Activated gamma-delta T cell treated with Interleukin-2 at 50 U/mL for 16 hours (primary cell): ENCODE data around the gene JMJD6.

Experiments used
- DNase-seq: peaks from one replicate; pipeline ENCODE4 v3.0.0-alpha.2; 2020

JMJD6 gene

DNA sequence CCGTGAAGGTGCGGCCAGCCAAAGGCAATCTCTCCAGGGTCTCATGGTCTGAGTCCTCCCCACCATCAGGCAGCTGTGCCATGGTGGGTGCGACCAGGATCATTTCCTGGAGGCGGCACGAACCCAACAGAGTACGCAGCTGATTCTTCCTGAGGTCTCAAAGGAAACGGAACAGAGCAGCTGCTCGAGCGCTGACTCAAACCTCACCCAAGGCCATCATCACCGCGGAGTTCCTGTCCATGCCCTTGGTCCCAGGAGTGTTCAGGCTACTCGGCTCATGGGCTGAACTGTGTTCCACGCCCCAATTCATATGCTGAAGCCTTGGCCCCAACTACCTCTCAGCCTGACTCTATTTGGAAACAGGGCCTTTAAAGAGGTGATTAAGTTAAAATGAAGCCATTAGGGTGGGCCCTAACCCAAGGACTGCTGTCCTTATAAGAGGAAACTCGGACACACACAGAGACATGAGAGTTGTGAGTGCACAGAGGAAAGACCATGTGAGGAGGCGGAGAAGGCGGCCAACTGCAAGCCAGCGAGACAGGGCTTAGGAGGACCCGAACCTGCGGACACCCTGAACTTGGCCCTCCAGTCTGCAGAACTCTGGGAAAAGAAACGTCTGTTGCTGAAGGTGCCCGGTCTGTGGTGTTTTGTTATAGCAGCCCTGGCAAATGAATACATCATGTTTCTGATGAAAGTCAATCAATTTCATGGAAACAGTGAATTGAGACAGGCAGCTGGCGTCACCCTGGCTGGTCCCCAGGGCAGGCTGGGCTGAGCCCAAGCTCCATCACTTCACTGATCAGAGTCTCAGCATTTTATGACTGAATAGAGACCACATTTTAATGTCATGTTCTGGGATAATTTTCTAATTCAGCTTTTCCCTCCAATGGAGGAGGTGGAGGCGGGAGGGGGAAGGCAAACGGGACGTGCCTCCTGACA is 29.4 kb downstream of the JMJD6 start:
- DNase-seq: no peak

DNA sequence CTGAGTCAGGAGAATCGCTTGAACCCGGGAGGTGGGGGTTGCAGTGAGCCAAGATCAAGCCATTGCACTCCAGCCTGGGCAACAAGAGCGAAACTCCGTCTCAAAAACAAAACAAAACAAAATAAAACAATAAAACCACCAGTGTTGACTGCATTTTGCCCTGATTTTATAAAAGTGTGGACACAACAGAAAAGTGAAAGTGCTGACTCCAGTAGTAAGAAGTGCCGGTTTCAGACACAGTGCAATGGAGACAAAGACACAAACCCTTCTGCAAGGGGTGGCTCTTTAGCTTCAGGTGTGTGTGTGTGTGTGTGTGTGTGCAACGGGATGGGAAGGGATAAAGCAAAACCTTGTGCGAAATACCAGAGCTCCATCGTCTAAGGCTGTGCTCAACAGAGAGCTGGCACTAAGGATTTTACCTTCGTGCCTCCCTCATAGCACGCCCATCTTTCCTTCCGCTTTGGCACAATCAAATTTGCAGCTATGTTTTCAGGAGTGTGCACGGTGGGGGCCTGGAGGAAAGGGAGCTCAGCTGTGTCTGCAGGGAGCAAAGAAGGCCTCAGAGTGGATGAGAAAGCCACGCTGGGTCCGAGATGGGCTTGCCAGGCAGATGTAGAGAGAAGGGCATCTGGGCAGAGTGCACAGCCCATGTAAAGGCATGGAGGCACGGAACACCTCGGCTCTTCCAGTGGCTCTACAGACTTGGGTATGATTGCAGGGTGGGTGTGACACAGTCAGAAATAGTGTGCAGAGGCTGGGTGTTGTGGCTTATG is 31.2 kb downstream of the JMJD6 start:
- DNase-seq: no peak

DNA sequence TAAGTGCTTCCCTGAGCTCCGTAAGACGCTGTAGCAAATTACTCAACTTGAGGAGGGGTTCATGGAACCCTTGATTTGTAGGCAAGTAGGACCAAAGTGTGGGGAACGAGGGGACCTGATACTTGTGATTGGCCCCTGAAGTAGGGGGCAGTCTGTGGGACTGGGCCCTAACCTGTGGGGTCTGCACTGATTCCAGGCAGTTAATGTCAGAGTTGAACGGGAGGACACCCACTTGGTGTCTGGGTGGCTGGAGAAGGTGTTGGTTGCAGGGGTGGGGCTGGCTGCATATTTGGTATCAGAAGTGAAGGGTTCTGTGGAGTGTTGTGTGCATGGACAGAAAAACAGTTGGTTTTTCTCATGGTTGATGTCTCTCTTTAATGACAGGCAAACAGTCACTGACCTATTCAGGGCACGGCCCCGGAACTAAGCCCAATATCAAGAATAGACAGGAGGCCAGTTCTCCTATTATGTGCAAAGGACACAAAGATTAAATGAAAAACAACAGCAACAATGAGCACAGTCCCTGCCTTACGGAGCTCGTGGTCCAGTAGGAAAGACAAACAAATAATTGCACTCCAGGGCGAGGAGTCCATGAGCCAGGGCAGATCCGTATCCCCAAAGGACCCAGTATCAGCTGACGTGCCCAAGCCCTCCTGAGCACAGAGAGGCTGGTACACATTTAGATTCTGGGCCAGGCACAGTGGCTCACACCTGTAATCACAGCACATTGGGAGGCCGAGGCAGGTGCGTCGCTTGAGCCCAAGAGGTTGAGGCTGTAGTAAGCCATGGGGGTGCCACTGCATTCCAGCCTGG is 34.8 kb downstream of the JMJD6 start:
- no peak for DNase-seq

DNA sequence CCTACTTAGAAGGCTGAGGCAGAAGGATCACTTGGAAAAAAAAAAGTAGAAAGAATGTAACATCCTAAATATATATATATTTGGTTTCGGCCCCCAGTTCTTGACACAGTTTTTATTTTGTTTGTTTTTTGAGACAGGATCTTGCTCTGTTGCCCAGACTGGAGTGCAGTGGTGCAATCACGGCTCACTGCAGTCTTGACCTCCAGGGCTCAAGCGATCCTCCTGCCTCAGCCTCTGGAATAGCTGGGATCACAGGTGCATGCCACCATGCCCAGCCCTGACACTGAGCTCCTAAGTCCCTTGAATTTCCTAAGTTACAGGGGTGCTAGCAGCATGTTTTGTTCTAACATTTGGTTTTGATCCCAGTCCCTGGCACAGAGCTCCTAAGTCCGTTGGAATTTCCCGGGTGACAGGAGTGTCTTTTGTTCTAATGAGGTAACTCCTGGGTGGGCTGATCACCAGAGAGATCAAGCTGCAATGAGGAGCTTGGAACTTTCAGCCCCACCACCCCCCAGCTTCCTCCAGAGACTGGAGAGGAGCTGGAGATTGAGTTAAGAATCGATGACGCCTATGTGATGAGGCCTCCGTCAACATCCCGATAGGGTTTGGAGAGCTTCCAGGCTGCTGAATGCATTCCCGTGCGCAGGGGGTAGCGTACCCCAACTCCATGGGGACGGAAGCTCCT is 35.7 kb downstream of the JMJD6 start:
- DNase-seq: no peak

DNA sequence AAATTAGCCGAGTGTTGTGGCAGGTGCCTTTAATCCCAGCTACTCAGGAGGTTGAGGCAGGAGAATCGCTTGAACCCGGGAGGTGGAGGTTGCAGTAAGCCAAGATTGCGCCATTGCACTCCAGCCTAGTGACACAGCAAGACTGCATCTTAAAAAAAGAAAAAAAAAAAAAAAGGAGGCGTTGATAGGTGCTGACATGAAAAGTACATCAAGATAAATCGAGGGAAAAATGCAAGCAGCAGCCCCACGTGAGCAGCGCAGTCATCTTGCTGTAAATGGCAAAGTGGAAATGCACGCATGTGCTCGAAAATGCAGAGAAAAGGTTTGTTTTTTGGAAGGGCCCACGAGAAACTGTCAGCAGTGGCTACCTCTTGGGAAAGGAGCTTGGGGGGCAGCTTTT is 36.5 kb downstream of the JMJD6 start:
- no peak for DNase-seq

DNA sequence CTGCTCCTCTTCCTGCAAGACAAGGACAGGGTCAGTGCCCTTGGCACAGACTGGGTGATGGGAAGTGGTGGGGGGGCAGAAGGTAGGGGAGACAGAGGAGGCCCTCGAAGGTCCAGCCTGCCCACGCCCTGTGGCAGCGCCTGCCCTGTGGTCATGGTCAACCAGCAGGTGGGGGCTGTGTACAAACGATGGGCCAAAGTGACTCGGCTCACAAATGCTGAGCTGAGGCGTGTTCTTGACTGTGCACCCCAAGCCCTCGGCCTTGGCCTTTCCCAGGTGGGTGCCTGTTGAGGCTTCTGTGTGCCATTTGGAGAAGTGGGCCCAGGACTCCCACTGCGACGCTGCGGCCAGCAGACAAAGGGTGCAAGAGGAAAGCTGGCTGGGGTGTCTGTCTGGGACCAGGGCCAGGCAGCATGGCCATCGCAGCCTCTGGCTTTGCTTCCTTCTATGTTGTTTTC is 38.2 kb downstream of the JMJD6 start:
- no peak for DNase-seq

DNA sequence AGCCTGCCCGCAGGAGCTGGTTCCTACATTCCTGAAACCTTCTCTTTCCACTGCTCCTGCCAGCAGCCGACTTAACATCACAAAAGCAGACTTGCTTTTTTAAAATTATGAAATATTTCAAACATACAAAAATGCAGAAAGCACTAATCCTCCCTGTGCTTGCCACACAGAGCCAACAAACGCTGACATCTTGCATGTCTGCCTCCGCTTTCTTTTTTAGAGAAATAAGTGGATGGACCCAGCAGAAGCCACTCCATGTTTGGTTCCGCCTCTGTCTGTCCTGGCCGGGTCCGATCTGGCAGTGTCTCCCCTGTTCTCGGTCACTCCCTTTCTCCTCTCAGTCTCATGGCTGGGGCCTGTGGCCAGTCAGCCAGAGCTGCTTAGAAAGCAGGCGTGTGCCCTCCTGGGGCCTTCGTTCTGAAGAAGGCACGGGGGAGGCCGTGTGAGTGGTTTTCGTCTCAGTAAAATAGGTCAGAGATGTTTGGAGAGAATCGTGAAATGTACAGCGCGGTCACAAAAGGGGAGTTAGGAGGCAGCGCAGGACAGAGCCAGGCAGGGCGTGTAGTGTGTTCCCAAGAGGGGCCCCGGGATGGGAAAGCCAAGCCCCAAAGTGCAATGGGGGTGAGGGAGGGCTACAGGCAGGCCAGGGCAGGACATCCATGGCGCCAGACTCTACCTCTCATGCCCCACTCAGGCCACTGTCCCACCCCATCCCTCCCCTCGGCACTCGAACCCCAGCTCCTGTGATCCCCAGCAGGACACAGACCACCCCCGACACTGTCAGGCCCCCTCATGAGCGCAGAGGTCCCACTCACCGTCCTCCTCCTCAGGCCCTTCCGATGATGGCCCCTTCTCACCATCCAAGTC is 38.9 kb downstream of the JMJD6 start:
- DNase-seq: no peak

DNA sequence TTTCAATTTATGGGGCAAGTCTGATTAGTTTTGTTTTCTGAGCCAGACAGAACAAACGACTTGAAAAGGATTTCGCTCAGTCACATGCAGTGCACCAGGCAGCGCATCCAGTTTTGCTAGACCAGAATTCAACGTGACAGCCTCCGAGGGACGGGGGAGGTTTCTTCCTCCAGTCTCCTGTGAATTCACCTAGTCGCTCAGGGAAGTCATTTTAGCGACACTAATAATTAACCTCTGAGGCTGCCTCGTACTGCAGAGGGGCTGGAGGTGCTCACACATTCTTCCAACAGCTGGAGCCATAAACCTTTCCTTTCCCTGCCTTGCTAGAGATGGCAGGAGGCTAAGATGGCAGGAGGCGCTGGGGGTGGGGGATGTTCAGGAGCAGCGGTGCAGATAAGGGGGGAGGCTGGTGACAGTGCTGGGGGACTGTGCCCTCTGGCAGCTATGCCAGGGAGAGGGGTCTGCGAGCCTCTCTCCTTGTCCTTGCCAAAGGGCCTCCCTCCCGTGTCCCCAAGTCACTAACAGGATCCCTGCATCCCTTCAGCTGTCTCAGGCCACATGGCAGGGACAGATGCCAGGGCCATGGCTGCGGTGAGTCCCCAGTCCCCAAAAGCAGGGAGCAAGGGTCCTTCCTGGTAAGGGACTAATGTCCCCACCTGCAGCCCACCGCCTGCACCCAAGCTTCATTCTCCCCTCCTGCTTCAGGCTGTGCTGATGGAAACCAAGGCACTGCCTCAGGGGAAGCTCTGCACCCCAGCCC is 39.7 kb downstream of the JMJD6 start:
- DNase-seq: no peak

DNA sequence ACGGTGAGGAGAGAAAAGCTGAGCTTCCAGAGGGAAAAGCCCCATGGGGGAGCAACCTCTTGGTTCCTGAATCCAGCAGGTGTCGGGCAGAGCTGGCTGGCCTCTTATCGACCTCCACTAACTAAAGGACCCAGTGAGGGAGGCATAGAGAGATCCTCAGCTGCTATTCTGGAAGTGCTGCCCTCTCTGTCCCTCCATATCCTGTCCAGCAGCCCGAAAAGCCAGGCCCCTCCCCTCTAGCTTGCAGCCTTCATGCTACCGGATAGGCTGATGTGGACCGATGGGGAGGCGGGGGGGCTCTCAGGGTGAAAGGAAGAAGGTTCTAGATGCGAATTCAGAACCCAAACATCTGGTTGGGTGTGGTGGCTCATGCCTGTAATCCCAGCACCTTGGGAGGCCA is 40.6 kb downstream of the JMJD6 start:
- no peak for DNase-seq

DNA sequence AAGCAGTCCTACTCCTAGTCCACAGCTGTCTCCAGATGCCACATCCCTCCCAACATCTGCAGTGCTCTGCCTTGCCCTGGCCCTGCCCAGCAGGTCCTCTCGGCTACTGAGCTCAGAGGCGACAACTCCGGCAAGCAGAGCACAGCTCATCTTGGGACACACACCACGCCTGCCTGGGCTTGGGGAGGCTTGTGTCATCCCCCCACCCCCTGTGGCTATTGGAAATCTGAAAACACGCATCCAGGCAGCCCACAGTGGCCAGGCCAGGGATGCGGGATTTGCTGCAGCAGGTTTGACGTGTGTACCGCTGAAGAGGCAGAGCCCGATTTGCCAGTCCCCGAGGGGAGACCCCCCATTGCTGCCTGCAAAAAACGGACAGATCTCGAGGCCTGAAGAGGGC is 41.0 kb downstream of the JMJD6 start:
- DNase-seq: no peak

DNA sequence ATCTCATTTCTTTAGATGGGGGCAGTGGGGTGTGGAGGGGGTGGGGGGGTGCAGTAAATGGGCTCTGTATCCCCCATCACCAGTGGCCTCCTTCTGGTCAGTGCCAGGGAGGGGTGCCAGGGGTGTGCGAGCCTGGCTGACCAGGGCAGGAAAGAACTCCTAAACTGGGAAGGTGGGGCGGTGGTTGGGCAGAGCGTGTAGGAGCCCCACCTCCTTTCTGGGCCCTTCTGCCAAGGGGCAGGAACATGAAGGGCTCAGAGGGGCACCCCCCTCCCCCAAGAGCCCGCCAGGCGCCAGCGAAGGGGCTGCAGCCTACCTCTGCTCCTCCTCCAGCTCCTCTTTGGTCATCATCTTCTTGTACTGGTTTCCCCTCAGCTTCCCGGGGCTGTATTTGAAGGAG is 41.6 kb downstream of the JMJD6 start:
- no peak for DNase-seq

DNA sequence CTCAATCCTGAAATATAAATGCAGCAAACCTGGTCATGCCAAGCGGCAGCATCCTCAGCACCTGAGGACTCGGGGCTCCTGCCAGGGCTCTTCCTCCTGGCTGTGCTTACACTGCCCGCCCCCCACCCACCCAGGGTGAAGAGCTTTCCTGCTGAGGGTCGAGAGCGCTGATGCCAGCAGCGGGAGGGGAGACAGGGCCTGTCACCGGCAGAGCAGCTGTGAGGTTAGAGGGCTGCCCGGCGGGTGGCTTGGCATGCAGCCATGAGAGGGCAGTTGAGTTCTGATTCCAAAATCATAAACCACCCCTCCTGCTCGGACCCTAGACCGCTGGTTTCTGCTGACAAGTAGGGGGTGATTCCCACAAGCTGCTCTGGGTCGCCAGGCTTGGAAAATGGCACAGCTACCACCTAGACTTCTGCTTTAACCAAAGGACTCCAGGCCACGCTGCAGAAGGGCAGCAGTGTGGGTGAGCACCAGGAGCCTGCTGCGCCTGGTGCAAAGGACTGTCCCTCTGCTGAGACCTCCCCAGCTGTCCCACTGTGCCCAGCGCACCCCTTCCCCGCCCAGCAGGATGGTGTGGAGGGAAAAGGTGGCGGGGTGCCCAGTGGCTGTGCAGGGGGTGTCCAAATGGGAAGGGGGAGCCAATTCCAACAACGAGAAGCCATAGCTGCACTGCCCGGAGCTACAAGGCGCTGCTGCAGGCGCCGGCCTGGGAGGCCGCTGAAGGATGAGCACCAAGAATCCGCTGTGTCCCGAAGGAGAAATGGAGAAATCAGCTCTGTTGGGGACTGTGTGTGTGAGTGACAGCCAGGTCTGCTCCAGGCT is 42.3 kb downstream of the JMJD6 start:
- DNase-seq: no peak

DNA sequence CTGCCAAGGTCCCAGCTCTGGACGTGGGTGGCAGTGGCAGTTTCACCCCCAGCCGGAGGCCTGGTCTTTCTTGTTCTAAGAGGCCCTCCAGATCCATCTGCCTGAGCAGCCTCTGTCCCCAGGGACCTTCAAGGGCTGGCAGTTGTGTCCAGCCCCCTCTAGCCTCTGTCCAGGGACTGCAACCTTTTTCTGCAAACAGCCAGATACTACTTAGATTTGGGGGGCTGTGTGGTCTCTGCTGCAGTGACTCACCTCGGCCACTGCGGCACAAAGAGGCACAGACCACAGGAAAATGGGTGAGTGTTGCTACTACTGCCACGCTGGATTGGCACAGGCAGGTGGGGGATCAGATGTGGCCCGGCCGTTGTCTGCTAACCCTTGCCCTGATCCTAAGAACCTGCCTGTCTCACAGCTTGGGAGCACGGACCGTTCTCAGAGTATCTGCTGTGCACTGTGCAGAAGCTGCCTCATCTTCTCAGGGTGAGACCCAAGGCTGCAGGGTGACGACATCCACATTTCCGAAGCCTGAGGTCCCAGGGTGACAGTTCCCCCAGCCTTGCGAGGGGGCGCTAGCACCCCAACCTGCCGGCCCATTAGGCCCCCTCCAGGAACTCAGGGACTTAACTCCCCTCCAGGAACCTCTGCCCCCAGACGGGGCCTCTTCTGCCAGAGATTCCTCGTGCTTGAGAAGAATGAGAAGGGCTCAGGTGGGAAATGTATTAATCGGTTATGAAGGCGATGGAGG is 43.2 kb downstream of the JMJD6 start:
- DNase-seq: no peak

DNA sequence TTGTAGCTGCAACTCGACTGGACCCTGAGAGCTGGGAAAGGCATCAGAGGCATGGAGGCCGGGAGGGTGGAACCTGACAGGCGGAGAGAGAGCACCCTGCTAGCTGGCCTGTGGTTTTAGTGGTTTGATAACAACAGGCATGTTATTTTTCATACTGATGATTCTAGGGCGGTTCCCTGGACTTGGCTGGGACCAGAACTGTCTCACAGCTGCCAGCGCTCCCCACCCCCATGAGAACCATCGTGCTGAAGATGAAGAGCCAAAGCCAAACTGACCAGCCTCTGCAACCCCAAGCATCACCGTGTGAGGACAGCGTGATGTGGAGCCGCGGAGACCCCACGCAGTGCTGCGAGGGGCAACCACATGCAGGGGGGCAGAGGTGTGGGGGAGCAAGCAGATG is 44.1 kb downstream of the JMJD6 start:
- DNase-seq: no peak

DNA sequence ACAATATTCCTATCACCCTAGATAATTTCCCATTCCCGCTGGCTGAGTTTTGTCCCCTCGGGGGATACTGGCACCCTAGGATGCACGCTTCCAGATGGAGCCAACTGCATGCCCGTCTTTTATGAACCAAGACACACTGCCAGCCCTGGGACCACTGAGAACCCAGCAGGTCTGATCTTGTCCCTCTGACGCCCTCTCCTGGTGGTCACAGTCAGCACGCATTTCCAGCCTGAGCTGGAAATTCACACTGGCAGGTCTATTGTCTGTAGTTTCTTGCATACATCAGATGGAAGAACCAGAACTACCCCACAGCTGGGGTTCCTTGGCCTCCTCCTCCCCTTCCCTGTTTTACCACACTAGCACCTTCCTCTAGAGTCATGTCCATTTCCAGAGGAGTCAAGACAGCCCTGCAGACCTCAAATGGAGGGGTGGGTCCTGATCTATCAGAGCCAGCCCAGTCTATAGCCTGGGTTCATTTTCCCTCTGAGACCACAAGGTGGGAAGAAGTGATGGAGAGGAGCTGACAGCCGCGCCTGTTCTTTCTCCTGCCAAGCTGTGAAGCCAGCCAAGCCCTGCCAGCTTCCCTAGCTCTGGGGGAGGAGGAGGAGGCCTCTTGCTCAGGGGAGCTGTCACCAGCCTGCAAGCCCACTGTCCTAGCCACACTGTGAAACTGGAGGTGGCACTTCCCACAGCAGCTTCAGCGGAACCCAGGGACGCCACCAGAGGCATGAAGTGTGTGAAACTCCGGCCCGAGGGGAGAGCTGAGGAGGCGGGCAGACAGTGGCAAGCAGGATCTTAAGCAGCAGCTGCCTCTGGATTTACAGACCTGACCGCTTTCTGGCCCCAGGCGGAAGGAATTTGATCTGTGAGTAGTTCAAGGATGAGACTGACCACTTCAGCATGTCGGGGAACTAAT is 44.9 kb downstream of the JMJD6 start:
- peak; percentile 75 for DNase-seq

DNA sequence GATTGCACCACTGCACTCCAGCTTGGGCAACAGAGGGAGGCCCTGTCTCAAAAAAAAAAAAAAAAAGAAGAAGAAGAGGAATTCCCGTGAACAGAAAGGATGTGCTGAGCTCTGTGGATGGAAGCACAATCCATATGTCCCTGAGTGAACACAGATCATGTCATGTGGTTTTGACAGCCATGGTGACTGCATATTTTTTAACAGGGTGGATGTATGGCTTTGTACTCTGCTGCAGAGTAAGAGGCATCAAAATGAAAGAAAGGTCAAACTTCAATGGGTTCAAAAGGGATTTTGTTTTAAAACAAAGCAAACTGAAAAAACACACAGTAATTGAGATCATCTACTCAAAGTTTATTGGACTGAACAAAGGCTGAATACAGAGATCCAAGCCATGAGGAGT is 47.2 kb downstream of the JMJD6 start:
- no peak for DNase-seq

DNA sequence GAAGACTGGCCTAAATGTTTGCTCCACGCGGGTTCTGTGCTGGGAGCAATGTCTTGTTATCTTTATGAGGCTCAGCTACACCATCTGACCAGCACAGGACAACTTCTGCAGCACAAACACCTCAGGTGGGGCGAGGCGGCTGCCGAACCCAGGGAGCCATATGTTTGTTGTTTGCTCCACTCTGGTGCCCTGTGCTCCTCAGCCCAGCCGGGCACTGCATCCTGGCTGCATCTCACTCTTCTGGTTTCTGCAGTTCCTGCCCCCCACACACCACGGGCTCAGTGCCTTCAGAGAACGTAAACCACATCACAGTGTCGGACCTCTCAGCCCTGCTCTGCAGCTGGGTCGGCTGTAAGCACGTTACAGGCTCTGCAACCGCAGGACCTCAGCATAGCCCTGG is 48.1 kb downstream of the JMJD6 start:
- peak; percentile 68 for DNase-seq

DNA sequence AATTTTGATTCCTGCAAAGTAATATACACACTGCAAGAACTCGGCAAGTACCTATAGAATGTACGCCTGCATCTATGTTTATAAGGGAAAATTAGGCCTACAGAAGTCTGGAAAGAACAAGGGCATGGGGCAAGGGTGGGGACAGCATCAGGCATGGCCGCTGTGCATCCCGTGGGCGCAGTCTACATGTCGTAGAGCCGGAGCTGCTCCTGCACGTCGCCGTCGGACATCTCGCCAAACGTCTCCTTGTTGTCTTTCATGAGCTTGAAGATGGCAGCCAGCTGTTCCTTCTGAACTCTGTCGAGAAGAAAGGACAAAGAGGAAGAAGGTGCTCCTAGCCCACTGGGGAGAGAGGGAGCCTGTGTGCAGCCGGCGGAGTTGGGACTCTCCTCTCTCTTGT is 49.0 kb downstream of the JMJD6 start:
- no peak for DNase-seq
